Lung (tissue), 12 donors: ENCODE measurements around the gene EPS8. TPM values are rescaled to one million over a fixed set of nuclear protein-coding genes. Genes with fewer than 3 reads are reported as not detected.

ENCODE experiments used
- ATAC-seq: fragments of 200-7000 bp; cut with Tn5 transposase; one replicate; pipeline ENCODE4 v1.9.1; 2020; ENCODE audit warnings: moderate number of reproducible peaks; ENCODE audit not compliant: insufficient read depth, low FRiP score
- DNase-seq, 3 donors: peaks; one replicate each; pipeline ENCODE4 v3.0.0-alpha.2; 2013 to 2017
- H3K27ac ChIP-seq, 2 donors: one replicate each; pipeline ENCODE4 v1.5.1; 2013; ENCODE audit warnings: mild to moderate bottlenecking in 2 of 2, moderate library complexity in 2 of 2, control low read depth in 1 of 2, inconsistent platforms in 1 of 2, low read depth in 1 of 2, low read length in 1 of 2
- H3K27me3 ChIP-seq, 3 donors: one replicate each; pipeline ENCODE4 v1.5.1; 2013; ENCODE audit warnings: low read length in 2 of 3; ENCODE audit not compliant: control insufficient read depth in 3 of 3, insufficient read depth in 3 of 3
- H3K36me3 ChIP-seq, 4 donors: one replicate each; pipeline ENCODE4 v1.5.1; 2013; ENCODE audit warnings: low read length in 4 of 4, mild to moderate bottlenecking in 1 of 4, moderate library complexity in 1 of 4; ENCODE audit not compliant: control insufficient read depth in 4 of 4, insufficient read depth in 4 of 4
- H3K4me1 ChIP-seq, 5 donors: one replicate each; pipeline ENCODE4 v1.5.1; 2013; ENCODE audit warnings: low read length in 5 of 5, mild to moderate bottlenecking in 2 of 5, moderate library complexity in 1 of 5; ENCODE audit not compliant: control insufficient read depth in 5 of 5, insufficient read depth in 5 of 5
- H3K4me3 ChIP-seq: one replicate; pipeline ENCODE4 v1.5.1; 2013; ENCODE audit warnings: mild to moderate bottlenecking, control low read depth, moderate library complexity
- H3K9ac ChIP-seq, 2 donors: one replicate each; pipeline ENCODE4 v1.5.1; 2013; ENCODE audit warnings: low read length in 2 of 2, control low read depth in 1 of 2; ENCODE audit not compliant: insufficient read depth in 1 of 2
- H3K9me3 ChIP-seq, 4 donors: one replicate each; pipeline ENCODE4 v1.5.1; 2013; ENCODE audit warnings: low read length in 3 of 4, mild to moderate bottlenecking in 1 of 4, moderate library complexity in 1 of 4; ENCODE audit not compliant: control insufficient read depth in 4 of 4, insufficient read depth in 3 of 4
- WGBS, 2 donors: extraction: QIAGEN DNeasy Blood & Tissue Kit; methylation state at CpG; one replicate each; pipeline ENCODE4 v1.1.7; 2013; 5-methylcytosine and 5-hydroxymethylcytosine counted together
- polyA plus RNA-seq, 2 donors: library from polyadenylated mRNA; stranded (reverse); fragments of 200-250 nt; gene quantifications; one replicate each; pipeline ENCODE4 v1.2.1, GENCODE V29; 2013
- total RNA-seq, 2 donors: library from RNA; depleted of rRNA in 1 of 2; stranded (reverse); fragments of >200 nt in 1 of 2; gene quantifications; one replicate each; pipeline ENCODE4 v1.2.1, GENCODE V29; 2014 to 2021
- TF ChIP-seq, protein P1 (sequence below): IDR thresholded peaks from 2 replicates; pipeline ENCODE4 v1.5.1; 2012; ENCODE audit warnings: mild to moderate bottlenecking; ENCODE audit errors: control extremely low read depth, extremely low read depth
- donor health status: control.
- donor health status: control.
- donor health status: Bipolar disorder and iron deficiency.
- donor health status: healthy.
- donor health status: DM: yes; HTN: yes; CAD: no.

EPS8 gene
- total and polyA plus RNA-seq, 4 donors: 30.1 to 153 (median 48.9) TPM

DNA sequence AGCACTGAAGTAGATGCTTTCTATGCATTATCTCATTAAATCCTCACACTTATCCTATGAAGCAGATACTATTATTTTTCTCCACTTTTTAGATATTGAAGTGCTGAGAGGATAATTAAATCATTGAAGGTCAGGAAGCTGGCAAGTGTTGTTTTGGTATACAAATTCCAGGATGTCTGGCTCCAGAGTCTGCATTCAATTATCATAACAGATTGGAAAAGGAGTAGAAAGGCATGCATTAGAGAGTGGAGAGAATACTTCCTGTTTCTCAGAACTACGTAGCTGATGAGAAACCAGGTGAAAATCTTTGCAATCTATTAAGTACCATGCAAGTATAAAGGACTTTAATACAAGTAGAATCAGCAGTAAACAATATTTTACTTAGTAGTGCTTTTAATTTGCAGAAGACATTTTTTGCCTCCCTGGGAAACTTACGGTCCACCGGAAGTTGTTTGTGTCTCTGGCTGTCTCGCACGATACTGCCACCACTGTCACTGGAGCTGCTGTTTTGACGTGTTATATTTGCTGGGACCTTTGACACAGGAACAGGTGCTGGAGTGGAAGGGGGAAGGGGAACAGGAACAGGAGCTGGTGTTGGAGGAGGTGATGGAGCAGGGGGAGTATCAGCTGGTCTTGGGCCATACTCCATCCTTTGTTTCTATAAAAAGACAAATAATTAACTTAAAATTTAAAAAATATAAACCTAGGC lies 158.0 kb downstream of the EPS8 start:
- TF ChIP-seq, protein P1, sequence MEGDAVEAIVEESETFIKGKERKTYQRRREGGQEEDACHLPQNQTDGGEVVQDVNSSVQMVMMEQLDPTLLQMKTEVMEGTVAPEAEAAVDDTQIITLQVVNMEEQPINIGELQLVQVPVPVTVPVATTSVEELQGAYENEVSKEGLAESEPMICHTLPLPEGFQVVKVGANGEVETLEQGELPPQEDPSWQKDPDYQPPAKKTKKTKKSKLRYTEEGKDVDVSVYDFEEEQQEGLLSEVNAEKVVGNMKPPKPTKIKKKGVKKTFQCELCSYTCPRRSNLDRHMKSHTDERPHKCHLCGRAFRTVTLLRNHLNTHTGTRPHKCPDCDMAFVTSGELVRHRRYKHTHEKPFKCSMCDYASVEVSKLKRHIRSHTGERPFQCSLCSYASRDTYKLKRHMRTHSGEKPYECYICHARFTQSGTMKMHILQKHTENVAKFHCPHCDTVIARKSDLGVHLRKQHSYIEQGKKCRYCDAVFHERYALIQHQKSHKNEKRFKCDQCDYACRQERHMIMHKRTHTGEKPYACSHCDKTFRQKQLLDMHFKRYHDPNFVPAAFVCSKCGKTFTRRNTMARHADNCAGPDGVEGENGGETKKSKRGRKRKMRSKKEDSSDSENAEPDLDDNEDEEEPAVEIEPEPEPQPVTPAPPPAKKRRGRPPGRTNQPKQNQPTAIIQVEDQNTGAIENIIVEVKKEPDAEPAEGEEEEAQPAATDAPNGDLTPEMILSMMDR: no peak
- peaks cover 0 to 6% (median 0%) of the 10 kb centered on the region in 5 donors for H3K4me1 ChIP-seq
- H3K4me3 ChIP-seq: no peak overlapping the region
- no peak overlapping the region for H3K9ac ChIP-seq
- peak overlapping the region in 1 of 2 donors; percentile 50 for H3K27ac ChIP-seq
- WGBS, 2 donors: 67 to 80% methylated on average over 6 of the region's 6 CpGs
- ATAC-seq: no peak
- no peaks in the 10 kb centered on the region for H3K27me3 ChIP-seq
- H3K36me3 ChIP-seq: peaks cover 0 to 2% (median 0%) of the 10 kb centered on the region in 4 donors
- no peaks in the 10 kb centered on the region for H3K9me3 ChIP-seq
- no peak for DNase-seq

DNA sequence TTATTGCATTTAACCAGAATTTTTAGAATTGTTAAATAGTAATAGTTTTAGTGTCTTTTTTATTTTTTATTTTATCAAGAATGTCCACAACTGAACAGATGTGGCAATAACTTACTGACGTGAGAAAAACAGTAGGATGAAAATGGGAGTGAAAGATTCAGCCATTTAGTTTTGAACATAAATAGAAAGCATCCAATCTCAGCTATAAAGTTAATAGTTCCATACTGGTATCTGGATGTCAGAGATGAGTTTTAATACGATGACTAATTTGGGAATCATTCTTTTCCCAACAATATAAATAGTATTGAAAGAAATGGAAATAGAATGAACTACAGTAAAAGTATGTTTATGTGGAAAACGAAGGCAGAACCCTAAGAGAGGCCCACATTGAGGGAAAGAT lies 159.4 kb downstream of the EPS8 start:
- H3K4me3 ChIP-seq: no peak overlapping the region
- H3K36me3 ChIP-seq: peaks cover 0 to 2% (median 0%) of the 10 kb centered on the region in 4 donors
- TF ChIP-seq, protein P1: no peak
- WGBS, 2 donors: 77% methylated on average over 3 of the region's 3 CpGs
- peaks cover 0 to 14% (median 0%) of the 10 kb centered on the region in 5 donors for H3K4me1 ChIP-seq
- no peak for ATAC-seq
- H3K9ac ChIP-seq: no peak overlapping the region
- peak overlapping the region in 1 of 2 donors; percentile 64 for H3K27ac ChIP-seq
- no peaks in the 10 kb centered on the region for H3K27me3 ChIP-seq
- H3K9me3 ChIP-seq: no peaks in the 10 kb centered on the region
- no peak for DNase-seq

DNA sequence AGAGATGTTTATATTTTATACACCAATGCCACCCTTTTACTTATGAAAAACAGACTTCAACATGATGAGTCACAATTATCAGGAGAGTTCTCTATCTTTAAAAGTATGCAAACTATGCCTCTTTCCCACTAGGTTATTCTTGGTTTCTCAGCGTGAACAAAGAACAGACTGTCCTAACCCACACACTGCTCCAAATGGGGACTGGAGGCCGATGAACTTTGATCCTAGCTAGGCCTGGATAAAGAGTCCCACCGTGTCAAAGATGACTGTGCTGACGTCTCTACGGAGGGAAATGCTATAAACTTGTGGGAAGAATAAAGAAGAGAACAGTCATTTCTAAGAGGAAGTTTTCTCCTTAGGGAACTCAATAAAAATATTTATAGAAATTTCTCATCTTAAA lies 160.1 kb downstream of the EPS8 start:
- Histone ChIP-seq H3K9ac (no peak overlapping the region), H3K36me3 (peaks cover 0 to 2% (median under 1%) of the 10 kb centered on the region in 4 donors), H3K27ac (peak overlapping the region in 1 of 2 donors; percentile 12), H3K4me1 (peaks cover 0 to 14% (median 0%) of the 10 kb centered on the region in 5 donors), H3K27me3 (no peaks in the 10 kb centered on the region), H3K9me3 (no peaks in the 10 kb centered on the region), H3K4me3 (no peak overlapping the region)
- DNase-seq: peak in 1 of 3 donors; percentile 35
- TF ChIP-seq, protein P1: no peak
- WGBS, 2 donors: 44 to 48% methylated on average over 5 of the region's 5 CpGs
- peak; percentile 75 for ATAC-seq
